Parathyroid adenoma (tissue), 2 donors: ENCODE data around the gene EDNRA.

Source experiments
- H2AFZ ChIP-seq: fragments of 300-600 bp; sonication (generic); one replicate; pipeline ENCODE4 v1.7.0; 2017; ENCODE audit warnings: antibody characterized with exemption, mild to moderate bottlenecking
- H3K27ac ChIP-seq: fragments of 300-600 bp; sonication (generic); one replicate; pipeline ENCODE4 v1.7.0; 2017
- H3K27me3 ChIP-seq: fragments of 300-600 bp; sonication (generic); one replicate; pipeline ENCODE4 v1.7.0; 2017; ENCODE audit warnings: low read length; ENCODE audit not compliant: control insufficient read depth, insufficient read depth
- H3K36me3 ChIP-seq: fragments of 300-600 bp; sonication (generic); one replicate; pipeline ENCODE4 v1.7.0; 2017; ENCODE audit warnings: low read length; ENCODE audit not compliant: control insufficient read depth, insufficient read depth
- H3K4me1 ChIP-seq: fragments of 300-600 bp; sonication (generic); one replicate; pipeline ENCODE4 v1.7.0; 2017; ENCODE audit warnings: control low read depth
- H3K4me2 ChIP-seq: fragments of 300-600 bp; sonication (generic); one replicate; pipeline ENCODE4 v1.7.0; 2017; ENCODE audit warnings: low read length
- H3K4me3 ChIP-seq: fragments of 300-600 bp; sonication (generic); one replicate; pipeline ENCODE4 v1.7.0; 2017; ENCODE audit warnings: low read depth, low read length
- H3K79me2 ChIP-seq: fragments of 300-600 bp; sonication (generic); one replicate; pipeline ENCODE4 v1.7.0; 2017; ENCODE audit warnings: control low read depth
- H3K9ac ChIP-seq: fragments of 300-600 bp; sonication (generic); one replicate; pipeline ENCODE4 v1.7.0; 2017; ENCODE audit warnings: mild to moderate bottlenecking
- H3K9me3 ChIP-seq: fragments of 300-600 bp; sonication (generic); one replicate; pipeline ENCODE4 v1.7.0; 2017; ENCODE audit warnings: low read length; ENCODE audit not compliant: control insufficient read depth
- CTCF ChIP-seq: fragments of 300-600 bp; sonication (generic); IDR thresholded peaks from one replicate; pipeline ENCODE4 v1.7.0; 2017; ENCODE audit warnings: antibody characterized with exemption, mild to moderate bottlenecking
- donor health status: primary hyperparathyroidism.

The EDNRA gene

DNA sequence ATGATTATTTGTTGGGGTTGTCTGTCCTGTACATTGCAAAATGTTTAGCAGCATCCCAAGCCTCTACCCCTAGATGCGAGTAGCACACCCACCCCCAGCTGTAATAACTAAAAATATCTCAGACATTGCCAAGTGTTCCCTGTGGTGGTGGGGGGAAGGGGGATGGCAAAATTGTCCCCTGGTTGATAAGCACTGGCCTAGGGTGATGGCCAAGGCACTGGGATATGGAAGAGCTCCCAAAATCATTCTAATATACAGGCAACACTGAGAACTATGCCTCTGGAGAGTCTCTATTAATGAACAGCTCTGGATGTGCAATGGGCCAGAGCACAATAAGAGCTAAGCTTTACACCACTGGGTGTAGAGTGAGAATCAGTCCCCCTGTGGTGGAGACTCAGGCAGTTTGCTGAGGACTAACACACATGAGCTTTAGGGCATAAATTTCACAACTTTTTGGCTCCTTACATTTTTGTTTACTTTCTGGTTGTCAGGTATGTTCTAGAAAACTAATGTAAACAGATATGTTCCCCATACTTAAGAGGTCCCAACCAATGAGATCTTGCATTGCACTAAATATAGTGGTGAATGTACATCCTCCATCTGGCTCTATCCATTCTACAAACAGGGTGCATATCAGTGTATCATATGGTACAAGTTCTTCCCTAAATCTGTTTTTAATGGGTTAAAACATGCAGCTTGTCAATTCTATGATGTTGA lies 34.5 kb downstream of the EDNRA start:
- H3K27me3 ChIP-seq = no peaks in the 10 kb centered on the region
- no peak overlapping the region for H3K27ac ChIP-seq
- TF ChIP-seq CTCF = no peak
- no peak overlapping the region for H3K9ac ChIP-seq
- no peak overlapping the region for H2AFZ ChIP-seq
- H3K4me3 ChIP-seq = no peak overlapping the region
- no peaks in the 10 kb centered on the region for H3K79me2 ChIP-seq
- H3K36me3 ChIP-seq = no peaks in the 10 kb centered on the region
- no peaks in the 10 kb centered on the region for H3K9me3 ChIP-seq
- H3K4me1 ChIP-seq = no peaks in the 10 kb centered on the region
- no peak overlapping the region for H3K4me2 ChIP-seq

DNA sequence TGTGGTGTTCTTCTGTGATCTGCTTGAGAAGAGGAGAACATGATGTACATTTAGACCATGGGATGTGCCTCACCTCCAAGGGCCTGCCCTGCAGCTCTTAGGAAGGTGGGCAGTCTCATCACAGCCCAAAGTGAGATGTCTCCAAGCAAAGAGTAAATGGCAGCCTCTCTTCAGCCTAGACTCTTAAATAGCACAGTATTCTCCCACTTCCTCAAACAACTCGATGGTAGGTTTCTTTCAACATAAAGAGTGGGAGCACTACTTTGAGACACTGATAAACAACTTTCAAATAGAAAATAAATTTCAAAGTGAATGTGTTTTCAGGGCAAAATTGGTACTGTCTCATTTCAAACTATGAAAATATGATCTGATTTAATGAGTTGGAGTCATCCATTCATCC lies 35.2 kb downstream of the EDNRA start:
- Histone ChIP-seq H3K79me2 (no peaks in the 10 kb centered on the region), H3K36me3 (no peaks in the 10 kb centered on the region), H2AFZ (no peak overlapping the region), H3K4me3 (no peak overlapping the region), H3K27me3 (no peaks in the 10 kb centered on the region), H3K4me1 (no peaks in the 10 kb centered on the region), H3K9ac (no peak overlapping the region), H3K9me3 (no peaks in the 10 kb centered on the region), H3K27ac (no peak overlapping the region), H3K4me2 (no peak overlapping the region)
- TF ChIP-seq CTCF = no peak

DNA sequence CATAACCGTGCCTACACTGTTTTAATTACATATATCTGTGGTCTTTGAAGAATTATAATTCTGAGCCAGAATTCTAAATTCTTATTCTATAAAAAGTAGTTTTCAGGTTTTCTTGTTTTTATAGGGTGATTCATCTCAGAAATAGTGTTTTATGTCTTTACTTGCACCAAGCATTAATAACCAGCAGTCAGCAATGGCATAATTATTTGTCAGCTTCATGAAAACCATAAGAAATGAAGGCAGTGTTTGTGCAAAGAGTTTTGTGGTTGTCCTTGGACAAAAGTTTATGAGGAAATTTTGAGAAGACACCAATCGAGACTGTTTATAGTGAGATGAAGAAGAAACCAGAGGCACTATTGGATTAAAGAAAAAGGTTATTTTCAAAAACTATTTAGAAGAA lies 37.2 kb downstream of the EDNRA start:
- Histone ChIP-seq H3K27ac (no peak overlapping the region), H3K9ac (no peak overlapping the region), H2AFZ (no peak overlapping the region), H3K36me3 (no peaks in the 10 kb centered on the region), H3K79me2 (no peaks in the 10 kb centered on the region), H3K4me2 (no peak overlapping the region), H3K4me3 (no peak overlapping the region), H3K4me1 (no peaks in the 10 kb centered on the region), H3K27me3 (no peaks in the 10 kb centered on the region), H3K9me3 (no peaks in the 10 kb centered on the region)
- no peak for TF ChIP-seq CTCF

GRCh38 chr4:147518846-147519767 lies 38.2 kb downstream of the EDNRA start:
- Histone ChIP-seq H3K9me3 (no peaks in the 10 kb centered on the region), H3K27me3 (no peaks in the 10 kb centered on the region), H3K79me2 (no peaks in the 10 kb centered on the region), H3K4me2 (no peak overlapping the region), H2AFZ (peak overlapping the region; percentile 8), H3K4me1 (no peaks in the 10 kb centered on the region), H3K36me3 (no peaks in the 10 kb centered on the region), H3K9ac (no peak overlapping the region), H3K4me3 (no peak overlapping the region), H3K27ac (no peak overlapping the region)
- peak; percentile 67 for TF ChIP-seq CTCF
